A549 (cell line): ENCODE results near the gene PRSS53. TPM values are rescaled to one million over a fixed set of nuclear protein-coding genes. Genes with fewer than 3 reads are reported as not detected.
A peak's percentile ranks its signal among the peaks of the same experiment; 100 is the strongest.

Experiments used
- ATAC-seq, 2 experiments: fragments of 200-7000 bp in 1 of 2; fragments of >200 bp in 1 of 2; cut with Nextera tagmentation in 1 of 2; cut with Tn5 transposase in 1 of 2; 3 replicates each; pipeline versions ENCODE4 v1.8.0 to v1.9.1; 2018 to 2020; ENCODE audit warnings: mild to moderate bottlenecking in 1 of 2, moderate library complexity in 1 of 2
- CTCF ChIA-PET: fragments of 300-600 bp; sonication (Branson Sonifier 250); formaldehyde crosslinking; extraction: SDS; loops from one replicate; lab custom pipeline; 2021; ENCODE audit warnings: antibody characterized with exemption, inconsistent platforms; lab: Yijun Ruan, JAX
- POLR2A ChIA-PET: fragments of 350-600 bp; formaldehyde crosslinking; extraction: SDS; loops from one replicate; lab custom pipeline; 2021; ENCODE audit warnings: antibody characterized with exemption, inconsistent platforms; lab: Yijun Ruan, JAX
- DNase-seq, 2 experiments: peaks; one replicate each; pipeline versions ENCODE4 v3.0.0 to v3.0.0-alpha.2; 2011 to 2016; ENCODE audit warnings: low read depth in 1 of 2, low spot score in 1 of 2
- FAIRE-seq: peaks from 2 replicates; lab custom pipeline; 2011; peaks lifted over from hg19 to GRCh38; lab: Jason Lieb, UNC
- H3K27ac ChIP-seq, 2 experiments: fragments of >200 bp; sonication (Bioruptor Twin); formaldehyde crosslinking; 3 replicates each; pipeline ENCODE4 v1.5.1; 2016 to 2017
- H3K4me1 ChIP-seq: fragments of >200 bp; sonication (Bioruptor Twin); formaldehyde crosslinking; 3 replicates; pipeline ENCODE4 v1.6.1; 2016
- H3K4me2 ChIP-seq: fragments of >200 bp; sonication (Bioruptor Twin); formaldehyde crosslinking; 3 replicates; pipeline ENCODE4 v1.6.1; 2016
- H3K4me3 ChIP-seq: fragments of >200 bp; sonication (Bioruptor Twin); formaldehyde crosslinking; 3 replicates; pipeline ENCODE4 v1.5.1; 2016
- H3K9me3 ChIP-seq: fragments of >200 bp; sonication (Bioruptor Twin); formaldehyde crosslinking; 3 replicates; pipeline ENCODE4 v1.6.1; 2016
- CEBPB ChIP-seq, 2 experiments: fragments of >200 bp in 1 of 2; sonication (Bioruptor Twin) in 1 of 2; formaldehyde crosslinking in 1 of 2; IDR thresholded peaks; 2 replicates each; pipeline ENCODE4 v1.6.1; 2012 to 2016
- E2F6 ChIP-seq: IDR thresholded peaks from 2 replicates; pipeline ENCODE4 v1.6.1; 2012; ENCODE audit warnings: low read depth, borderline replicate concordance
- HOXB5 ChIP-seq: fragments of 250-450 bp; sonication (Bioruptor Pico); IDR thresholded peaks from 2 replicates; pipeline ENCODE4 v1.5.0; 2020; ENCODE audit warnings: mild to moderate bottlenecking, moderate library complexity
- KDM1A ChIP-seq: fragments of 200-600 bp; sonication (generic); IDR thresholded peaks from 2 replicates; pipeline ENCODE4 v1.6.1; 2016; ENCODE audit warnings: low read depth, mild to moderate bottlenecking
- KDM5A ChIP-seq: fragments of 200-600 bp; sonication (generic); IDR thresholded peaks from 2 replicates; pipeline ENCODE4 v1.6.1; 2016; ENCODE audit warnings: antibody characterized with exemption, mild to moderate bottlenecking
- MAZ ChIP-seq: fragments of 150-350 bp; IDR thresholded peaks from 2 replicates; pipeline ENCODE4 v1.6.1; 2014; ENCODE audit warnings: antibody characterized with exemption, low read depth, low read length, borderline replicate concordance
- NFE2L2 ChIP-seq: fragments of 150-350 bp; conservative IDR thresholded peaks from 2 replicates; pipeline ENCODE4 v1.6.1; 2014; ENCODE audit warnings: low read length
- NPAS2 ChIP-seq: fragments of 250-450 bp; sonication (Bioruptor Pico); IDR thresholded peaks from 2 replicates; pipeline ENCODE4 v1.8.0; 2022; ENCODE audit warnings: mild to moderate bottlenecking, moderate library complexity, borderline replicate concordance
- POLR2A ChIP-seq: IDR thresholded peaks from 2 replicates; pipeline ENCODE4 v1.6.1; 2012; ENCODE audit warnings: mild to moderate bottlenecking, low read length
- RAD21 ChIP-seq, 2 experiments: fragments of >200 bp in 1 of 2; sonication (Bioruptor Twin) in 1 of 2; formaldehyde crosslinking in 1 of 2; IDR thresholded peaks in 1 of 2; conservative IDR thresholded peaks in 1 of 2; 2 replicates in 1 of 2; 3 replicates in 1 of 2; pipeline ENCODE4 v1.6.1; 2012 to 2018; ENCODE audit warnings: inconsistent platforms in 1 of 2
- RARB ChIP-seq: fragments of 250-450 bp; sonication (Bioruptor Pico); IDR thresholded peaks from 2 replicates; pipeline ENCODE4 v1.8.0; 2021; ENCODE audit warnings: mild to moderate bottlenecking, moderate library complexity
- RNF2 ChIP-seq: fragments of 200-600 bp; sonication (generic); IDR thresholded peaks from 2 replicates; pipeline ENCODE4 v1.6.1; 2016; ENCODE audit warnings: low read depth, mild to moderate bottlenecking, antibody characterized with exemption, moderate library complexity, borderline replicate concordance
- USF2 ChIP-seq: fragments of 450-650 bp; IDR thresholded peaks from 2 replicates; pipeline ENCODE4 v1.6.1; 2014; ENCODE audit warnings: antibody characterized with exemption
- ZFP36 ChIP-seq: fragments of 450-650 bp; IDR thresholded peaks from 2 replicates; pipeline ENCODE4 v1.6.1; 2014; ENCODE audit warnings: borderline replicate concordance; ENCODE audit not compliant: partially characterized antibody
- WGBS: methylation state at CpG from one replicate; pipeline ENCODE4 v1.1.6; 2017; ENCODE audit errors: missing lambda C conversion rate; 5-methylcytosine and 5-hydroxymethylcytosine counted together
- polyA plus RNA-seq, 4 experiments: library from polyadenylated mRNA; depleted of rRNA in 3 of 4; stranded (reverse); fragments of >200 nt; fragmentation: RNase III in 1 of 4; extraction: RNeasy Plus Mini Kit Qiagen cat#74134 plus additional on column Dnase treatment in 1 of 4; gene quantifications; 2 replicates in 3 of 4; 3 replicates in 1 of 4; pipeline ENCODE4 v1.2.3, GENCODE V29; 2011 to 2017
- TF ChIP-seq, protein P1 (sequence below): fragments of 250-450 bp; sonication (Bioruptor Pico); IDR thresholded peaks from 2 replicates; pipeline ENCODE4 v1.5.0; 2021; ENCODE audit warnings: mild to moderate bottlenecking, moderate library complexity, borderline replicate concordance

Gene PRSS53
- polyA plus RNA-seq, 2 of the 4 experiments (the other 2 are of a cell fraction): 0.79 to 1.5 TPM

DNA sequence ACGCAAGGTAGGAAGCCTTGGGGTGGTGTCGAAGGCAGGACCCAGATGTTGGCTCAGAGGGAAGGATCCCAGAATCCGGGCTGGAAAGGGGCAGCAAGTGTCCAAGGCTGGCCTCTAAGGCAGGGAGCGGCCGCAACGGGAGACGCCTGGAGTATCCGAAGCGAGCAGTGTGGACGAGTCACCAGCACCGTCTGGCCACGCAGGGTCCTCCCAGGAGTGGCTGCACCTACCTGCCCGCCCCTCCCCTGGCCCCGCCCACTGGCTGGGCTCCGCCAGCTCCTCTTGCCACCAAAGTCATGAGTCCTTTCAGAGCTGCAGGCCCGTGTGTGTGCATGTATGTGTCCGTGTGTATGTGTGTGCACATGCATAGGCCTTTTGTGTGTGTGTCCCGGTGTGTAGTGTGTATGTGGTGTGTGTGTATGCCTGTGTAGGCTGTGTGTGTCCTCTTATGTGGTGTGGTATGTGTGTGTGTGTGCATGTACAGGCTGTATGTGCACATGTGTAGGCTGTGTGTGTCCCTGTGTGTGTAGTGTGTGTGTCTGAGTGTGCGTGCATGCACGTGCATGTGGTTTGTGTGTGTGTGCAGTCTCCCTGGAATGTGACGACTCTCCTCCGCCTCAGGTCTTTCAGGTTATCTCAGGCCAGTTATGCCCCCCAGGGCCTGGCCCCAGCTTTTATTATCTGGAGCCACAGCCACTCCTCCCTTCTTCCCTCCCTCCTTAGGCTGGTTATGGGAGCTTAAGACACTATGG is 47.0 kb upstream of the PRSS53 start, which contains the start of gene PRSS8:
Gene PRSS8, minus strand, starts transcription at position 193 of the 752 bp plus-strand sequence. CDS start 229 bp downstream, outside the sequence.
- ChIA-PET POLR2A (interaction anchor here (2.9 kb wide), 1 partner anchor 18 kb away, joined by 10 read pairs; the partner anchor contains the start of gene KAT8), CTCF (interaction anchor here (0.6 to 1.7 kb wide), 6 partner anchors 9 to 331 kb away, joined by 3 to 6 read pairs (median 4); partner anchors contain the start of gene HSD3B7)
- DNase-seq: no peak
- Histone ChIP-seq H3K27ac (no peak within 1 kb of the TSS), H3K4me3 (no peak within 1 kb of the TSS), H3K4me2 (0 out of 3 replicates have a peak within 1 kb of the TSS, but pooled peaks have one; percentile 11), H3K4me1 (peaks cover 31% of the 10 kb centered on the region), H3K9me3 (no peaks in the 10 kb centered on the region)
- ATAC-seq: peak; percentile 9 to 38; a peak in 4 of 6 replicates
- TF ChIP-seq POLR2A (no peak), NFE2L2 (no peak), ZFP36 (no peak), HOXB5 (CRISPR knock-in tag) (no peak), USF2 (no peak)
- TF ChIP-seq, protein P1, sequence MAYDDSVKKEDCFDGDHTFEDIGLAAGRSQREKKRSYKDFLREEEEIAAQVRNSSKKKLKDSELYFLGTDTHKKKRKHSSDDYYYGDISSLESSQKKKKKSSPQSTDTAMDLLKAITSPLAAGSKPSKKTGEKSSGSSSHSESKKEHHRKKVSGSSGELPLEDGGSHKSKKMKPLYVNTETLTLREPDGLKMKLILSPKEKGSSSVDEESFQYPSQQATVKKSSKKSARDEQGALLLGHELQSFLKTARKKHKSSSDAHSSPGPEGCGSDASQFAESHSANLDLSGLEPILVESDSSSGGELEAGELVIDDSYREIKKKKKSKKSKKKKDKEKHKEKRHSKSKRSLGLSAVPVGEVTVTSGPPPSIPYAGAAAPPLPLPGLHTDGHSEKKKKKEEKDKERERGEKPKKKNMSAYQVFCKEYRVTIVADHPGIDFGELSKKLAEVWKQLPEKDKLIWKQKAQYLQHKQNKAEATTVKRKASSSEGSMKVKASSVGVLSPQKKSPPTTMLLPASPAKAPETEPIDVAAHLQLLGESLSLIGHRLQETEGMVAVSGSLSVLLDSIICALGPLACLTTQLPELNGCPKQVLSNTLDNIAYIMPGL (CRISPR knock-in tag): no peak
- WGBS: 65% methylated on average over 19 of the region's 22 CpGs
- FAIRE-seq: no peak

DNA sequence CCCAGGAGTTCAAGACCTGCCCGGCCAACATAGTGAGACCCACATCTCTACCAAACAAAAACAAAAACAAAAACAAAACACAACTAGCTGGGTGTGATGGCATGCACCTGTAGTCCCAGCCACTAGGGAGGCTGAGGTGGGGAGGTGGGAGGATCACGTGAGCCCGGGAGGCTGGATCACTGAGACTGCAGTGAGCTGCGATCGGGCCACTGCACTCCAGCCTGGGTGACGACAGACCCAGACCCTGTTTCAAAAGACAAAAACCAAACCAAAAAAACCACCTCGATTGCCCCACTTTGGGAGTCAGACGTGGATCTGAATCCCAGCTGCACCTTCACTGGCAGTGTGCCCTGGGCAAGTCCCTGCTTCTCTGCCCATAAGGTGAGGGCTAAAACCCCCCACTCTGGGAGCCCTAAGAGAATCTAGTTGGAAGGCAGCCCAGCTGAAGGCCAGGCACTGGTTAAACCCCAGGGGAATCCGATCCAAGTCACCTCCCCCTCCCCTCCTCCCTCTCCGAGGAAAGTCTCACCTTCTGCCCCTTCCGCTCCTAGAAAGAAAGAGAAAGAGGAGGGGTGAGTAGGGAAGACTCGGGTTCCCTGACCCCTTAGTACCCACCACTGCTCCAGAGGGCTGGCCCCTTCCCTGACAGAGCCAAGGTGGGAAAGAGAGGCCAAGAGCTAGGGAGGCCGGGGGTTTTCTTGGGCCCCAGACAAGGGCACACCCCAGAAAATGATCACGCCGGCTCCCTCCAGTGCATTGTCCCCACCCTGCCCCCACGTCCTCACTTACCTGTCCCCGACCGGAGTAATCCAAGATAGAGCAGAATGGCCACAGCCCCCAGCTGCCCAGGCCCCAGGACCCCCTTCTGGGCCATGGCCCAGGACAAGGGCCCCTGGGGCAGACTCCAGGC is 46.1 kb upstream of the PRSS53 start:
- DNase-seq (no peak), FAIRE-seq (no peak), ATAC-seq (no peak)
- H3K9me3 ChIP-seq: no peaks in the 10 kb centered on the region
- H3K4me1 ChIP-seq: peaks cover 31% of the 10 kb centered on the region
- no peak overlapping the region for H3K4me3 ChIP-seq
- TF ChIP-seq KDM1A (no peak), NFE2L2 (no peak), RAD21 (conservative IDR thresholded peaks at IDR 0.05 in 1 of 2, IDR thresholded peaks at IDR 0.05 in 1 of 2) (no peak), E2F6 (no peak), CEBPB (IDR thresholded peaks at IDR 0.05) (no peak), NPAS2 (CRISPR knock-in tag) (no peak), RARB (CRISPR knock-in tag) (no peak), MAZ (no peak), KDM5A (no peak), ZFP36 (no peak)
- ChIA-PET CTCF (interaction anchor here (0.6 to 1.7 kb wide), 8 partner anchors 8 to 331 kb away, joined by 3 to 6 read pairs (median 4); partner anchors contain the start of gene HSD3B7), POLR2A (interaction anchor here (2.9 kb wide), 1 partner anchor 17 kb away, joined by 10 read pairs; the partner anchor contains the start of gene KAT8)
- 76% methylated on average over 17 of the region's 18 CpGs for WGBS
- no peak overlapping the region for H3K27ac ChIP-seq
- 0 out of 3 replicates have a peak overlapping the region, but pooled peaks have one; percentile 11 for H3K4me2 ChIP-seq

DNA sequence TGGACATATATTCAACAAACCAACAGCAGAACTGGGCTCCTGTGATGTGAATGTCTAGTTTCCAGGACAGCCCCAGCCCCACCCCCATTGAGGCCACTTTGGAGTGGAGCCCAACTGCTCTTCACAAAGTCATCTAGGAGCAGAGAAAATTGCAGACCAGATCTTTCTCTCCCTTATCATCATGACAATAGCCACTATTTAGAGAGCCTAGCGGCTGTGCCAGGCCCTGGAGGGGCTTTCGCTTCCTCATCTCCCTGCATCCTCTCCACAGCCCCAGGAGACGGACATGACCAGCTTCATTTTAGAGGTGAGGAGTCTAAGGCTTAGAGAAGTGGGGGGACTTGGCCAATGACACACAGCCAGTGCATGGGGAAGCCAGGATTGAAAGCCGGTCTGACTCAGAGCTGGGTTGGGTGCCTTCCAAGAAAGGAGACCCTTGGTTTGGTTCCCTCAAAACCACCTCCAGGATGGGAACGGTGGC is 45.4 kb upstream of the PRSS53 start:
- H3K27ac ChIP-seq: no peak overlapping the region
- DNase-seq (no peak), ATAC-seq (no peak), FAIRE-seq (no peak)
- no peak overlapping the region for H3K4me3 ChIP-seq
- no peak overlapping the region for H3K4me2 ChIP-seq
- H3K4me1 ChIP-seq: peaks cover 28% of the 10 kb centered on the region
- 81% methylated on average over 5 of the region's 5 CpGs for WGBS
- ChIA-PET POLR2A (no interaction called here), CTCF (interaction anchor here (1.2 to 1.7 kb wide), 3 partner anchors 8 to 14 kb away, joined by 4 to 6 read pairs (median 4); no protein-coding TSS in a partner anchor)
- TF ChIP-seq RNF2: no peak
- H3K9me3 ChIP-seq: no peaks in the 10 kb centered on the region
